Stimulated activated CD8-positive, alpha-beta memory T cell treated with anti-CD3 and anti-CD28 coated beads, Interleukin-7, amount 100 ng/mL, for 48 hours (primary cell): ENCODE data around the gene SPTA1.

Experiments
- DNase-seq, 2 donors: peaks; one replicate each; pipeline ENCODE4 v3.0.0-alpha.2; 2020; ENCODE audit warnings: low read depth in 1 of 2; ENCODE audit errors: extremely low read depth in 1 of 2

The SPTA1 gene

DNA sequence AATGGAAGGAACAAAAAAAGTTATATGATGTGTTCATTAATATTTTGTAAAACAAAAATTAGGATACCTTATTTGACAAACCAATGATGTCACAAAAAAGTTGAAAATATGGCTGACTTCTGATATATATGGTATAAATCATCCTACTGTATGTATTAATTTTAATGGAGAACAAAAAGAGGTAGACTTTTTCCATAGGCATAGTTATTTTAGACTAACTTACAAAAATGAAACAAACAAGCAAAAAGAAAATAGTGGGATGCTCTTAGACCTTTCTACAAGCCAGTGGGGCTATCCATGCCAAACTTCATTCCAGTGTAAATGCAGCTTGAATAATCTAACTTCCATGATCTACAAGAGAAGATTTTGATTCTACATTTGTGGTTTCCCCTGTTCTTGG lies 522 bp upstream of the SPTA1 start:
- no peak for DNase-seq

DNA sequence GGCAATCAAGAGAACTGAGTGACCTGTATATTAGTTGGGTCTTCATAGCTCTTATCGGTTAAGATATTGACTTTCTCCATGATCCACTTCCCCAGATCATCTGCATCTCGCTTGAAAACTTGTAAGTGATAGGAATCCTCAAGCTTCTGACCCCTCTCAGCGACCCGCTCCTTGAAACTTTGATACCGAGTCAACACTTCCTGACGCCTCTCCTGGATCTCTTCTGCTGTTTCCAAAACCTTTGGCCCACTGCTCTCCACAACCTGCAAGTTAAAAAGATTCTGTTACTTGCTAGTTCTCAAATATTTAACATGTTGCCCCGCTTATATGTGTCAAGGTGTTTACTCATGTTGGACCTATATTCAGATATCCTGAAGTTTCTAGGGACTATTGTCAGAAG lies 1.4 kb downstream of the SPTA1 start:
- DNase-seq, result no peak

DNA sequence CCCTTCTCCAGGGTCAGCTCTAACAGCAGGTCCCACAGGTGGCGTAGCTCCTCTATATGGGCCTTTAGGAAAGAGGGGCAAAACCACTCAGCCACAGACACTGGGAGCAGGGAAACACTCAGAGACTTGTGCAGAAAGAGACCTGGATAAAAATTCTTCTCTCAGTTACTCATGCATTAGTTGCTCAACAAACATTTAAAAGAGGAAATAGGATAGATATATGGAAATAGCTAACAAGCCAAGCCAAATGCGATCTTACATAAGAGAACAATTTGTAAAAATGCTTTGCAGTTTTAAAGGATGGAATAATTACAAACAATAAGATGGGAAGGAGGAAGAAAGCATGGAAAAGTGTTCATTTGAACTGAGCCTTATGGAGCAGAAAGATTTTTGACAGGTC lies 4.9 kb downstream of the SPTA1 start:
- DNase-seq, result no peak

DNA sequence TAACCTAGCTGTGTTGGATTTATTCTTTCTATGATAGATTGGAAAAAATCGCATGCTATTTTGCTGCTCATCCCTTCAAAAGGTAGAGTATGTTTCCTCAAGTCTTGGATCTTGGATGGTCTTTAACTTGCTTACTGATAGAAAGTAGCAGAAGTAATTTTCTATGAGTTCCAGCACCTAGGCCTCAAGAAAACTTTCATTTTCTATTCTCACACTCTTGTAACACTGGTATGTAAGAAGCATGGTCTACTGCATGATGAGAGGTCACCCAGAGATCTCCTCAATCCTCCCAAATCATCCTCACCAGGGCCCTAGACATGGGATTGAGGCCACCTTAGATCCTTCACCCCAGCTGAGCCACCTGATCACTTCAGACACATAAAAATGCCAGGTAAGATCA lies 7.2 kb downstream of the SPTA1 start:
- DNase-seq, result no peak

DNA sequence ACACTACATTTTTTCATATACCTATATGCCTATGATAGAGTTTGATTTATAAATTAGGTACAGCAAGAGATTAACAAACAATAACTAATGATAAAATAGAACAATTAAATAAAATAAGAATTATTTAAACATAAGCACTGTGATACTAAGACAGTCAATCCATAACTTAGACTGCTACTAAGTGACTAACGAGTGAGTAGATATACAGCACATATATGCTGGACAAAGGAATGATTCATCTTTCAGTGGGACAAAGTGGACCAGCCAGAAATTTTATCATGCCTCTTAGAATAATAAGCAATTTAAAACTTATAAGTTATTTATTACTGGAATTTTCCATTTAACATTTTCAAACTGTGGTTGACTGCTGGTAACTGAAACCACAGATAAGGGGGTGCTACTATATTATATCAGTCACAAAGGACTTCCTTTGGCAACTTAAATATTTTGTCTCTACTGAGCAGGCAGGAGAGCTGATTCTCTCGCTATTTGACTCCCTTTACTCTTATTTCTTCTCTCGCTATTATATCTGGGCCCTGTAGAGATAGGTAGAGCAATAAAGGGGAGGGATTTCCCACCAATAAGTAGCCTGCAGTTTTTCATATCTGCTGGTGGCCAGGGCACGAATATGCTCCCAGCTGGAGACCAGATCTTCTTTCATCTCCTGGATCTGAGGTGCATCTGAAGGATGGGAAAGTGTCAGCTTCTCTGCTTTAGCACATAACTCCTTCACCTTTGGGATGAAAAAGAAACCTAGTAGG lies 10.8 kb downstream of the SPTA1 start:
- no peak for DNase-seq

- no peak for DNase-seq
These were observed 12.2 kb downstream of the SPTA1 start for GRCh38 chr1:158674302-158674701.

- no peak for DNase-seq
These were observed 20.5 kb downstream of the SPTA1 start for GRCh38 chr1:158666037-158666436.

GRCh38 chr1:158654571-158654970 lies 31.9 kb downstream of the SPTA1 start:
- no peak for DNase-seq

DNA sequence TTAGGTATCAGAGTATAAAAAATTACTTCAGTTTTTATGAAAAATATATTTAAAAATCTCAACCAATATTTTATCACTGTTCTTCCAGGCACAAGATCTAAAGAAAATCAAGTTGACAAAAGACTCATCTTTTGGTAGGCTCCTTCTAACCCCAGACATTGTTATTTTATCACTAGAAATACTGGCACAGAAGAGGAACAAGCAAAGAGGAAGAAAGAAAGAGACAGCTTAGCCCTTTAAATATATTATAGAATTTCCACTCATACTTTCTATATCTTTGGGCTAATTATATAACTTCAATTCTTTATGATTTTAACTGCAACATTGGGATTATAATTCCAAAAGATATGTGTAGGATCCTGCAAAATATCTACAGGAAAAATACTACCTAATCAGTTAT lies 32.4 kb downstream of the SPTA1 start:
- no peak for DNase-seq

- no peak for DNase-seq
These were observed 33.7 kb downstream of the SPTA1 start for GRCh38 chr1:158652721-158653334.

DNA sequence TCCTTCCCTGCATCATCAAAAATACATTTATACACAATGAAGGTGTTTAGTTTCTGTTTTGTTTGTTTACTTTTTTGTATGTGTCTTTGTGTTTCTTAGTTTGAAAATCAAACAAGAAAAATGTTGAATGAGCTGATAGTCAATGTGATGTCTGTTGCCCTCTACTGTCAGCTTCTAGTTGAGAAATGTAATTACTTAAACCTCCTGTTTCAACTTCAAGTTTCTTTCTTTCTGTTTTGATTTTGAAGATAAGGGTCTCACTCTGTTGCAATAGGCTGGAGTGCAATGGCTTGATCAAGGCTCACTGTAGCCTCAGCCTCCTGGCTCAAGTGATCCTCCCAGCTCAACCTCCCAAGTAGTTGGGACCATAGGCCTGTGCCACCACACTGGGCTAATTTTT lies 37.5 kb downstream of the SPTA1 start:
- no peak for DNase-seq

- no peak for DNase-seq
These were observed 40.0 kb downstream of the SPTA1 start for GRCh38 chr1:158646465-158646864.

DNA sequence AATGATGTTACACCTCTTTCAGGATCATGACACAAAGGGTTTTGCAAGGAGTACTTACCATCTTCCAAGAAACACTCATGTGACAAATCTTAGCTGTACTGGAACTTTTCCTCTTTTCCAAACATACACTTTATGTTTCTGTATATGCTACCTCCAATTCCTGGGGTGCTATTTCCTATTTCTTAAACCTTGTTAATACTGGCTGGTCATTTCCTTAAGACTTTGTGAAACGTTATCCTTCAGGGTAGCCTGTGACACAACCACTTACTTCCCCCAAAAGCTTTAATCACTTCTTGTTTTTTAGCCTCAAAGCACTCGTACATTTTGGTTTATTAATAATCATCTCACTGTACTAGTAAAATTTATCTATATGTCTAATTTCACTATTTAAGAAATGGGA lies 42.1 kb downstream of the SPTA1 start:
- DNase-seq, result no peak

DNA sequence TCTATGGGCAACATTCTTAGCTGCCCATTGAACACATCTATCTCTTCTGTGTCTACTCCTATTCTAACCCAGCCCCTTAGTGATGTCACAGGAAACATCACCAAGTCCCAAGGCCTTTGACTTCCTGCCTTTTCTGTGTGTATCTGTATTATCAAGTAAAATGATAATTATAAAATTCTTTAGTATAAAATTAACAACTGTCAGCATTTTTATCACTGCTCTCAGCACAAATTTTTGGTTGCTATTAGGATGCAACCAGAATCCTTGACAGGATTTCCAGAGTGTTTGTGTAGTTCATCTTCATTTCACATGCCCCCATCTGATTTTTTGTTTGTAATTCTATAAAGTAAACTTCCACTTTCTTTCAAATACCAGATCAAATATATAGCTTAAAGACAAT lies 47.6 kb downstream of the SPTA1 start:
- DNase-seq, result no peak

GRCh38 chr1:158638146-158638545 lies 48.4 kb downstream of the SPTA1 start:
- DNase-seq, result no peak

- DNase-seq, result no peak
These were observed 72.8 kb downstream of the SPTA1 start for GRCh38 chr1:158613764-158614163.

- DNase-seq, result no peak
These were observed 74.6 kb downstream of the SPTA1 start for GRCh38 chr1:158611916-158612315.

- no peak for DNase-seq
These were observed 79.2 kb downstream of the SPTA1 start for GRCh38 chr1:158607296-158607695.

DNA sequence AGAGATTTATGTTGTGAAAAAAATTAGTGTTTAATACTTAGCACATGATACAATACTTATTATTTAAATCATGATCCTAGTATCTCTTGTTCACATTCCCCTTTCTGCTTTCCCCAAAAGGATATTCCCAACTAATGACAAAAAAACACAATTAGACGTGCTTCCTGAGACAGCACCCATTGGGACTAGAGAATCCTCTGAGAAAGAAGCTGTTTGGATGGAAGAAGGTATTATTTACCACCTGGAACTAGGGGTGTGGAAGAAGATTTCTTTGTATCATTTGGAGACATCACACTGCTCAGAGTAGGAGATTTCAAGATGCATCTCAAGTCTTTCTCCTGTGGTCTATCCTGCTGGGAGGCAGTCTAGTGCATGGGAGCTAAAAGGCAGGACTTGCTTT lies 81.5 kb downstream of the SPTA1 start, which contains the start of gene OR10Z1:
Gene OR10Z1, plus strand, starts transcription at position 301 of the 400 bp plus-strand sequence. CDS start 1,171 bp downstream, outside the sequence.
- DNase-seq, result no peak

DNA sequence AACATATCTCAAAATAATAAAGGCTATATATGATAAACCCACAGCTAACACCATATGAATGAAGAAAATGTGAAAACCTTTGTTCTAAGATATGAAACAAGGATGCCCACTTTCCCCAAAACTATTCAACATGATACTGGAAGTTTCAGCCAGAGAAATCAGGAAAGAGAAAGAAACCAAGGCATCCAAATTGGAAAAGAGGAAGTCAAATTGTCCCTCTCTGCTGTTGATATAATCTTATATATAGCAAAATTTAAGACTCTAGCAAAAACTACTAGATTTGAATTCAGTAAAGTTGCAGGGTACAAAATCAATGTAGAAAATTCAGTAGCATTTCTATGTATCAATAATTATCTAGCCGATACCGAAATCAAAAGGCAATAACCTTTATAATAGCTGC lies 85.8 kb downstream of the SPTA1 start:
- DNase-seq, result no peak

DNA sequence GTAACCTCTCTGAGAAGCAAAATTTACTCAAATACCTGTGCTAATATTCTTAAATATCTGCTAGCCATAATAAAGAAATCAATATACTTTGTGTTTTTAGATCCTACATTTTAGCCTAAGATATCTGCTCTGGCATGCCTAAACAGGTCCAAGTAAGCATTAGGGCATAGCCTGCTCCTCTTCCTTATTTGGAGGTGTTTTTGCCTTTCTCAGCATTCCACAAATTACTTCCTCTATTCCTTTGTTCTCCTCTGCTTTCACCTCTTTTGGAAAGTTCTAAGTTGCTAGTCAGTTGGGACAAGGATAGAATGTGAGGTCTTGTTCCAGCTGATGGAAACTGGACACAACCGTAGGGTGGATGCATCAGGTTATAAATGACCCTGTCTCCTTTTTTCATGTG lies 99.6 kb downstream of the SPTA1 start:
- no peak for DNase-seq

- DNase-seq, result no peak
These were observed 102.6 kb downstream of the SPTA1 start for GRCh38 chr1:158583962-158584361.

- no peak for DNase-seq
These were observed 106.8 kb downstream of the SPTA1 start, which contains the start of gene OR10X1 for GRCh38 chr1:158579733-158580132. TSS of gene OR10X1 (minus strand) at chr1:158579899. CDS start at chr1:158579899, 0 bp downstream.
